Stimulated activated CD4-positive, alpha-beta T cell treated with anti-CD3 and anti-CD28 coated beads, TNF-alpha, amount 100 ng/mL, for 24 hours (primary cell): ENCODE data around the gene TRPM2.

ENCODE experiments used
- DNase-seq, 3 experiments: peaks; one replicate each; pipeline ENCODE4 v3.0.0-alpha.2; 2020; ENCODE audit warnings: low read depth in 3 of 3

Gene TRPM2

DNA sequence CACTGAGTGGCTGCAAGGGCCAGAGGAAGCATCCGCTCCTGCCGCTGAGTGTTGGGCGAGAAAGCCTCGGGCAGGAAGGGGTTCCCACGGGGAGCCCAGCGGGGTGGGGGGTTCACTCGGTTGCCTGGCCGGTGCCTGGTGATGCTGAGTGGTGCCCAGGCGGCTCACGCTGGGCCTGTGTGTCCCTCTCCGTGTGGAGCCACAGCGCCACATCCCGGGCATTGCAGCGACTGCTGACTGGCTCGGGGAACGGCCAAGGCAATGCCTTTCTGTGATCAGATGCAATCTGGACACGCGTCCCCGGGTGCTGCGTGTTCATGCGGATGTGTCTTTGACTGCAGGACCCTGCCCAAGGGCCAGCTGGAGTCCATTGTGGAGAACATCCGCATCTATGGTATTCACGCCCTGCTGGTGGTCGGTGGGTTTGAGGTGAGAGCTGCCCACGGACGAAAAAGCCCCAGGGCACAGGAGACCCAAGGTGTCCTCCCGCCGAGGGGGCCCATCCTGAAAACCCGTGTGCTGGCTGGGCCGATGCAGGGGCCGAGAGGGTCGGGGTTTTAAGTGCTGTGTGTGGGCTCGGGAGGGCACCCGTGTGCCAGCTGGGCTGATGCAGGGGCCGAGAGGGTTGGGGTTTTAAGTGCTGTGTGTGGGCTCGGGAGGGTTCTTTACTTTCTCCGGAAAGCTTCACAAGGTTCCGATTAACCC, 30.6 kb upstream of the TRPM2 start:
- no peak for DNase-seq

DNA sequence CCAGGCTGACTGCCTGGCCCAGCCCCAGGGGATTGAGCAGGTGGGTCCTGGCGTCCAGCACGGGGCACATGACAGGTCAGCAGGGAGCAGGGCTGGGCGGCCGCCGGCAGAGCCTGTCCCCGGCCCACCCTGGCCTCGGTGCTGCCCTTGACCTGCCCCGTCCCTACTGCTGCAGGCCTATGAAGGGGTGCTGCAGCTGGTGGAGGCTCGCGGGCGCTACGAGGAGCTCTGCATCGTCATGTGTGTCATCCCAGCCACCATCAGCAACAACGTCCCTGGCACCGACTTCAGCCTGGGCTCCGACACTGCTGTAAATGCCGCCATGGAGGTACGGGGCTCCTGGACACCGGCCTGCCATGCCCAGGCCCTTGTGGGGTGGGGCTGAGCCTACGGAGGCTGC, 29.8 kb upstream of the TRPM2 start:
- no peak for DNase-seq

DNA sequence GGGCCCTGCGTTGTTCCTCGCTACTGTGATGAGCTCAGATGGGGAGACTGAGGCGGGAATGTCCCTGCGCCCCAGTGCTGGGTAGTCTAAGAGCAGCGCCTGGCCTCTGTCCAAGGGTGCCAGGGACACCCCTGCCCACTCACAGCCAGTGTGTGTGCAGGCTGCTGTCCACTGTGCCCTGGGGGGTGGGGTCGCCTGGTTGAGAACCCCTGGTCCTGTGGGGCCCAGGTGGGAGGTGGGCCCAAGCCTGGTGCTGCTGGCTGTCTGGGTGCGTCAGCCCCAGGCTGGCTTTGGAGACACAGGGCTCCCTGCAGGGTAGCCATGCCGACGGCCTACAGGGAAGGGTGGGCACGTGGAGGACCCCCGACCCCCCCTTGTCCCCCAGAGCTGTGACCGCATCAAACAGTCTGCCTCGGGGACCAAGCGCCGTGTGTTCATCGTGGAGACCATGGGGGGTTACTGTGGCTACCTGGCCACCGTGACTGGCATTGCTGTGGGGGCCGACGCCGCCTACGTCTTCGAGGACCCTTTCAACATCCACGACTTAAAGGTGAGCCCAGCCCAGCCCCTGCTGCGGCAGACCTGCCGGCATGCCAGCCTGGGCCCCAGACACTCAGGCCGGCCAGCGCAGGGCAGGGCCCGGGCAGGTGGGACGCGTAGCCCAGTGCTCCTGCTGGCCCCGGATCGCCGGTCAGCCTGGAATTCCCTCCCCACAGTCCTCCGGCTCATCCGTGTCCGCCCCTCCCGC, 29.1 kb upstream of the TRPM2 start:
- no peak for DNase-seq

DNA sequence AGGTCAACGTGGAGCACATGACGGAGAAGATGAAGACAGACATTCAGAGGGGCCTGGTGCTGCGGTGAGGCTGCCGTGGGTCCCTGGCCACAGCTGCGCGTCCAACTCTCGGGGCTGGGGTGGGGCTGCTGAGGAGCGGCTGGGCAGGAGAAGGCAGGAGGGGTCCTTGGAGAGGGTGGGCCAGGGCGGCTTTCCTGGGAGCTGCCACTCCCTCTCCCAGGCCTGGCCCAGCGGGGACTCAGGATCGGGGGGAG, 28.6 kb upstream of the TRPM2 start:
- DNase-seq = no peak

DNA sequence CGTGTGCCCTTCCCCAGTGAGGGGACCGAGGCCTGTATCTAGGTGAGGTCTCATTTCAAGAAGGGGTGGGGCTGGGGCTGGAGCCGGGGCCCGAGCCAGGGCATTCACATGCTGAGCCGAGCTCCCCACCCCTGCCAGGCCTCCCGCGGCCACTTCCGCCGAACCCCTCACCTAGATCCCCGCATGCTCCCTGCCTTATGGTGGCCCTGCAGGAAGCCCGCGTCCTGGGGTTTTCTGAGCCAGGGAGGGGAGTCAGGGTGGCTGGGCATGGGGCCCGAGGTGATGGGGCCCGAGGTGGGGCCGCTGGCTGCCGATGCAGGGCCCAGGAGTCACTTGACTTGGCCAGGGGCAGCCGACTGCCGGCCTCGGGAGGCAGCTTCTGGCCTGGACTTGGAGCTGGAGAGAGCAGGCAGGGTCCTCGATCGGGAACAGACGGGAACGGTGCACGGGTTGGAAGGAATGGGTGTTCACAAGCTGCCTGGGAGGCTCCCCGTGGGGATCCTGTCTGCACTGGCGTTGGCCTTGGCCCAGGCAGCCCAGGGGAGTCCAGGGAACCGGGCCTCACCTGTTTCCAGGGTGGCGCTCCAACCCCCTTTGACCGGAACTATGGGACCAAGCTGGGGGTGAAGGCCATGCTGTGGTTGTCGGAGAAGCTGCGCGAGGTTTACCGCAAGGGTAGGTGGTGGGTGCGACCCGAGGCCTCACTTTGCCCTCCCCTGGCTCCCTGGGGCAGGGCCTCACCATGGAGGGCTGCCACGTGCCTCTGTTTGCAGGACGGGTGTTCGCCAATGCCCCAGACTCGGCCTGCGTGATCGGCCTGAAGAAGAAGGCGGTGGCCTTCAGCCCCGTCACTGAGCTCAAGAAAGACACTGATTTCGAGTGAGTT, 27.8 kb upstream of the TRPM2 start:
- no peak for DNase-seq

DNA sequence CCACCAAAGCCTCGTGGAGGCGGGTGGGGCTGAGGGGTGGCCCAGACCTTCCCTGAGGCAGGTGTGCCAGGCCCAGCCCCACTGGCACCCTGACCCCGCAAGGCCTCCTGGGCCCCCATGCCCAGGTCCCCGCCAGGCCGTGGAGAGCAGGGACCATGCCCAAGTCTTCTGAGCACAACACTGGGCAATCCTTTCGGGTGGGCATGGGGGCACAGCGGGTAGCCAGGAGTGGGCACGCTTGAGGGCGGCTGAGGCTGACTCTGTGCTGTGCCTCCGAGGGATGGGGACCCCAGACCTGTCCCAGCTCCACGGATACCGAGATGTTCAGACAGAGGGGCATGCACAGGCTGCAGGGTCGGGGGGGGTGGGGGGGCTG, 27.2 kb upstream of the TRPM2 start:
- DNase-seq = no peak

DNA sequence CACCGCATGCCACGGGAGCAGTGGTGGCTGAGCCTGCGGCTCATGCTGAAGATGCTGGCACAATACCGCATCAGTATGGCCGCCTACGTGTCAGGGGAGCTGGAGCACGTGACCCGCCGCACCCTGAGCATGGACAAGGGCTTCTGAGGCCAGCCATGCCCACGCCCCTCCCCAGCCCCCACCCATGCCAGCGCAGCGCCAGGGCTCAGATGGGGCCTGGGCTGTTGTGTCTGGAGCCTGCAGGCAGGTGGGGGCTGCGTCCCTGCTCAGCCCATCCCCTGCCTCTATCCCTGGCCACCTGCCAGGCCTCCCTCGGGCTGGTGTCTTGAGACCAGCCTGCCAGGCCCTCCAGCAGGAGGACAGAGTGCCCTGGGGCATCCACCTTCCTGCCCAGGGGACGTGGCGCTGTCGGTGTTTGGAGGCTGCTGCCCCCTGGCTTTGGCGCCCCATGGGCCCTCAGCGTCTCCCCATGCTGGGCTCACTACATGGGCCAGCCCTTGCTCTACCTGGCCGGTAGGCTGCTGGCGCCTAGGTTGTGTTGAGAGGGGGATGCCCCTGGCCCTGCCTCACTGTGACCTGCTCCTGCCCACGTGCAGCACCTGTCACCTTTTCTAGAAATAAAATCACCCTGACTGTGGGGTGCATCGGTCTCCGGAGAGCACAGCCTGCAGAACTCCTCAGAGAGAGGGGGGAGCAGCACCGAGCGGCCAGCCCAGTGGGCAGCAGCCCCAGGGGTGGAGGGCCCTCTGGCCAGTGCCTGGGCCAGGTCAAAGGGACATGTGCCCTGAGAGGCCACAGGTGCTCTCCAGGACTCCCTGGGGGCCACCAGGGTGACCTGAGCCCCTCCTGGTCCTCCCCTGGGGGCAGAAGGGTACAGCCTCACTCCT, 26.5 kb upstream of the TRPM2 start:
- DNase-seq = no peak

DNA sequence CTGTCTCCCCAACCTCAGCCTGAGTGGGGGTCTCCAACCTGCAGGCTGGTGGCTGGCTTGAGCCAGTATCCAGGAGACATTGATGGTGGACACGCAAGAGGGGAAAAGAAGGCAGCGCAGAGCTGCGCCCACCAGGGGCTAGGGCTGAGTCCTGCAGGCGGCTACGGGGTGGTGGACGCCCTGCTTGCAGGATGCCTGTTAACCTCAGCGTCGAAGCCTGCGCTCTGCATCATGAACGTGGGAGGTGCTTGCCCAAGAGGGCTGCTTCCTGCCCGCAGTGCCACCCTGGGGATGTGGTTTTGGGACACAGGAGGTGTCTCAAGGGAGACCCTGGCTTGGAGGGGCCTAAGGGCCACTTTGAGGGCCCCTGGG, 25.8 kb upstream of the TRPM2 start:
- DNase-seq = no peak

DNA sequence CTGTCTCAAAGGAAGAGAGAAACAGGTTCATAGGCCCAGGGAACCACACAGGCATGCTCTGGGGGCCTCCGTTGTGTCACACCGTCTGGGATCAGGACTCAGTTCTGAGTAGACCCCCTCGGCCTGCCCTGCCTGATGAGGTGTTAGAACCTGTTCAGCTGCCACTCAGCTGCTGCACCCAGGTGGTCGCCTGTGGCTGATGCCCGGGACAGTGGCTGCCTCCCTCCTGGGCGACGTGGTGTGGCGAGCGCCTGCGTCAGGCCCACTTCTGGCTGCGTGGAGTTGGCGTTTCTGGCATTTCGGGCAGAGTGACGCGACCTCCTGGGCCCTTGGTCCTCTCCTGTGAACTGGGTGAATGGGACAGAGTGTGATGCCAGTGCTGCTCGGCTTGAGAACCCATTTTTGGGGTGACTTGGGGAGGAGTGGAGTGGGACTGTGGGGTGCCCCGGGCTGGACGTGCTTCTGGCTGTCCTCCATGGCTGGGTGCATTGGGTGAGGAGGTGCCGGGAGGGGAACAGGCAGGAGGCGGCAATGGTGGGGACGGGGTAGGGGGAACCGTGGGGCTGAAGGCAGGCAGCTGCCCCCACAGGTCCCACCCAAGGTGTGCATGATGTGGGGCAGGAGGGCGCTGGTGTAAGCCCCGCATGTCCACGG, 25.1 kb upstream of the TRPM2 start:
- no peak for DNase-seq

DNA sequence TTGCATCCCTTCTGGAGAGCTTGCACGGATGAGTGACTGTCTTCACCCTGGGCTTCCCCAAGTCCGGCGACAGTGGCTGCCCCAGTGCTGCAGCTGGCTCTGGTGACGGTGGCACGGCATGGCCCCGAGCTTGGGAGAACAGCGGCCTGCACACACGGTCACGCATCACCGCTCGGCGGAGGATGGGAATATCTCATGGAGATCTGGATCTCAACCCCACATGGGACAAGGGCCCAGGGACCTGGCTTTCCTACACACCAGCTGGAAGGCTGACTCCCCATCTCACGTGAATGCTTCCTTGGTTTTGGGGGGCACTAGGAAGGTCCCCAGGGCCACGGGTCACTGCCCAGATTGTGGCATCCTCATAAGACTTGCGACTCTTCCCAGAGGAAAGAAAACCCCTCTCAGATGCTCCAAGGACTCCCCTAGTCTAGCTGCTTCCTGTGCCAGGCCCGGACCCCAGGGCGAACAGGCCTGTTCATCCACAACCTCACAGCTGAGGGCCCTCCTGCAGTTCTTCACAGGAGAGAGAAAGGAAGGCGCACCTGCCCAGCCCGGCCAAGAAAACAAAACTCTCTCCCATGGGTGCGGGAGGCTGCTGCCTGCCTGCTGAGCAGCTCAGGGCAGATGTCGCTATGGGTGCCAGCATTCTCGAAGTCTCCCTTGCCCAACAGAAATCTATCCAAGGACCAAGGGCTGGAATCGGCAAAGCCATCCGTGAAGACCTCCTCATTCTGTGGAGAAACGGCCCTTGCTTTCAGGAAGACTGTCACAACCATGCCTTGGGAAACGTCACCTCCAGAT, 24.1 kb upstream of the TRPM2 start:
- no peak for DNase-seq

DNA sequence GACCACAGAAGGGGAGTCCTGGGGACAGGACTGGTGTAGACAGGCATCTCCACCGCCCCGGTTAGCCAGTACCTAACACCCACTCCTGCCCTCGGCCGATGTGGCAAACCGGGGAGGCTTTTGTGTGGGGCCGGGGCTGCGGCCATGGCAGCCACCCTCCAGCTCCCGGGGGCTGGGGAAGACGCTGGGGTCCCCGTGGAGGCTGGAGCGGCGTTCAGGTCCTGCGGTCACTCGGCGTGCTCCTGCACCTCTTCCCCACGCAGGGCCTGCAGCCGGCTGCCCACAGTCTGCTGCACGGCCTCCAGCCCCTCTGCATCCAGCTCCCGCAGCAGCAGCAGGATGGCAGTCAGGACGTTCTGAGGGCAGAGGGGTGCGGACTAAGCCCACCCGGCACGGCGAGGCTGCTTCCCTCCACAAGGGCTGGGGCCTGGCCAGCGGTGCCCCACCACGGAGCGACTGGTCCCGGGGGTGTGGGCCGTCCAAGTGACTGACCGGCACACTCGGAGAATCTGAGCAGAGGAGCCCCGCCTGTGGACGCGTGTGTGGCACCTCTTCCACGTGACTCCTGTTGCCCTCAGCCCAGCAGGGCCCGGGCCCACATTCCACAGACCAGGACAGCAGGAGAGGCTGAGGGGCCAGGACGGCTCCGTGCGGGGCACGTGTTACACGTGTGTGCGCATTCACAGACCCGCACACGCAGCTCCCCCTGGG, 23.3 kb upstream of the TRPM2 start:
- no peak for DNase-seq

DNA sequence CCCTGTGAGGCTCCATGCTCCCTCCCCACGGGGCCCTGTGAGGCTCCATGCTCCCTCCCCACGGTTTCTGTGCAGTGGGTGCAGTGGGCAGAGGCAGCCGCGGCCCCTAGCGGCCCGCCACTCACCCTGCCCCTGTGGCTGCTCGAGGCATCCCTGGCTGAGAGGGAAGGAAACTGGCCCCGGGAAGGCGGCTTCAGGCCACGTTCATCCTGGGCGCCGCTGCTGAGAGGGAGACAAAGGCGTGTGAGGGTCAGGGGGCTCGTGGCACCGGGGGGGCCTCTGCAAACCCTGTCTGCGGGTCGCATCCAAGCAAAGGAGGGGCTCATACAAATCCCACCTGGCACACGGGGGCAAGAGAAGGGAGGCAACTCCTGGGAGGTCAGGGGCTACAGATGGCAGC, 22.7 kb upstream of the TRPM2 start:
- no peak for DNase-seq

DNA sequence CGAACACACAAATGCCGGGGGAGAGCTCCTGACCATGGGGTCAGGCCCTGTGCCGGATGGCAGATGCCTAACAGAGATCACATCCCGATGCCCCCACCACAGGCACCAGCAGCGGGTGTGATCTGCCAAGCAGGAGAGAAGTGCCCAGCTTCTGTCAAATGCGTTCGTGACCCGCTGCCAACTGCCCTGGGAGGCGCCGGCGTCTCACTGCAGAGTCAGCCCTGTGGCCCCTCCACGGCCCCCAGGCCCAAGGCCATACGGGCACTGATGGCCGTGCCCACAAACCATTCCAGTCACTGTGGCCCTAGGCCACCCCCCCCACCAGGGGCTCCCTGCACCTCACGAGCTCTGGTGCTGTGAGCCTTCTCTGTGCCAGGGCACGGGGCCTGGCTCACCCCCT, 22.2 kb upstream of the TRPM2 start:
- no peak for DNase-seq

DNA sequence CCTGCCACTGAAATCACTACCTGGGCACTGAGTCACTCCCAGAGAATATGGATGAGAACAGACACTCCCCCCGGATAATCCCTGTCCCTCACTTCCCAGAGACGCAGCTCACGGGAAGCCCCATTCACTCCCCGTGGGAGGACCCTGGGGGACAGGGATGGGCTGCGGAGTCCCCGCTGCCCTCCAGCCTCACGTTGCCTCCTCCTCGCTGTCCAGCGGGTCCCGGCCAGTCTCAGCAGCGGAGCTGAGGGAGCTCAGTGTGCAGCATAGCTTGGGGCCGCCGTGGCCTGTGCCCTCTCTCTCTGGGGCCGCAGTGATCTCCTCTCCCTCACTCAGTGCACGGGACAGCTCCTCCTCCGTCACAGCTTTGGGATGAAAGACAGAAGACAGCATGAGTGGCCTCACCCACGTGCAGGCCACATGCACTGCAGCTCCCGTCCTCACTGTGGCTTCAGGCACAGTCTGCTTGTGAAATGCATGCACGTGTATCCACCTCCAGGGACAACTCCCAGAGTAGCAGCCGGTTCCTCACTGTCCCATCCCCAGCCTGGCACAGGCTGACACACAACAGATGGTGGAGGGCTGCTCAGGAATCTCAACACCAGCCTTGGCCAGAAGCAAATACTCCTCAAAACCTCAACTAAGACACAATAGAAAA, 21.6 kb upstream of the TRPM2 start:
- no peak for DNase-seq

DNA sequence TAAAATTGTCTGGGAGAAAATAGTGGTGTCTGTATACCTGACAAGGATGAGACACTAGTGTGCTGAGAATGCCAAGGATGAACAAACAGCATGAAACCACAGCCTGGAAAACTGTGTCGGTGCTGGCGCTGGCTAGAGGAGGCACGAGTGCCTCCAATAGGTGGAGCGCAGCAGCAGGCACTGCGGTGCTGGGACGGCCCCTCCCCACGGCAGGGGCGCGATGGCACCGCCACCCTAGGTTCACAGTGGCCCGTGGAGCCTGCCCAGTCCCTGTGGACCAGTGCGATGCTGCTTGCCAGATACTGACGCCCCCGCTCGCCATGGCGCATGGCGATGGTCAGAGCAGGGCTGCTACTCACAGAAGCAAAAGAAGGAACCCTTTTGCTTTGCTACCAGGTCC, 21.0 kb upstream of the TRPM2 start:
- DNase-seq = no peak

DNA sequence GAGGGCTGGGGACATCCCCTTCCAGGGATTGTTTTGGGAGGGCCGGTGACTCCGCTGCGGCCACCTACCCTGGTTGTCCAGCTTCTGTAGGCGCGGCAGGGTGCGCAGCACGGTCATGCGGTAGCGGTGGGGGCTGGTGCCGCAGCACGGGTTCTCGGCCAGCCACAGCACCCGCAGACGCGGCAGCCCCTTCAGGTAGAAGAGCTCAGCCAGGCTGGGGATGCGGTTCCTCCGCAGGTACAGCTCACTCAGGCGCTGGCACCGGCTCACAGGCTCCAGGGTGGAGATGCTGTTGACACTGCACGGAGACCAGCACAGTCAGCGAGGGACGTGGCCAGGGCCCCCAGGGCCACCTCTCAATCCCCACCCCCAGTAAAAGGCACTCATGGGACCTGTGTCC, 20.5 kb upstream of the TRPM2 start:
- no peak for DNase-seq

DNA sequence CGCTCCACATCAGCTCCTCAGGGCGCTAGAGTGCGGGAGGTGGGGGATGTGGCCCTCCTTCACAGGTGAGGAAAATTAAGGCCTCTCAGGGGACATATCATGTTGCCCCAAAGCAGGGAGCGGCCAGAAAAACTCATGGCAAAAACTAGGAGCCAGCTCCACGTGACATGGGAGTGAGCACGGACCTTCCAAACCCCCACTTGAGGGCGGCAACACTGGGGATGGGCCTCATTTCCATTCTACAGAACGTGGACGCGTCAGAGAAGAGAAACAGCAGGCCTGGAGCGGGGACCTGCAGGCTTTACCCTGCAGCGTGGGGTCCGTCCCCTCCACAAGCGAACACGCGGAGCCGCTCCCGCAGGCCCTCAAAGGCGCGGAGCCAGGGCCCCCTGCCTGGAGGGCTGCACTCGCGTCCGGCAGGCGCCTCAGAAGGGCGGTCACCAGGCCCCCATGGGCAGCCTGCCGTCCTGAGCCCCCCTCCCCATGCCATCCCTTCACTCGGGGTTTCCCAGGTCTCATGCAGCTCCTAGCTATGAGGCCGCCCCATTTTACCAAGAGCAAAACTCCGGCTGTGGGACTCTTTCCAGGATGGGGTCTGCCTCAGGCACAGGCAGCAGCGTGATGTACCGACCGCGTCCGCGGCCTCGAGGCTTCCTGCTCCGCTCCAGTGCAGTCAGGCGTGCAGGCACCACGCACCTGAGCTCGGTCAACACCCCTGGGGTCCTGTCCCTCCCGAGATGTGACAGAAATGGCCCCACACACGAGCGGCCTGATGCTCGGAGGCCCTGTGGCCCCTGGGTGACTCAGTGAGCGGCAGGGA, 19.7 kb upstream of the TRPM2 start:
- DNase-seq = no peak

DNA sequence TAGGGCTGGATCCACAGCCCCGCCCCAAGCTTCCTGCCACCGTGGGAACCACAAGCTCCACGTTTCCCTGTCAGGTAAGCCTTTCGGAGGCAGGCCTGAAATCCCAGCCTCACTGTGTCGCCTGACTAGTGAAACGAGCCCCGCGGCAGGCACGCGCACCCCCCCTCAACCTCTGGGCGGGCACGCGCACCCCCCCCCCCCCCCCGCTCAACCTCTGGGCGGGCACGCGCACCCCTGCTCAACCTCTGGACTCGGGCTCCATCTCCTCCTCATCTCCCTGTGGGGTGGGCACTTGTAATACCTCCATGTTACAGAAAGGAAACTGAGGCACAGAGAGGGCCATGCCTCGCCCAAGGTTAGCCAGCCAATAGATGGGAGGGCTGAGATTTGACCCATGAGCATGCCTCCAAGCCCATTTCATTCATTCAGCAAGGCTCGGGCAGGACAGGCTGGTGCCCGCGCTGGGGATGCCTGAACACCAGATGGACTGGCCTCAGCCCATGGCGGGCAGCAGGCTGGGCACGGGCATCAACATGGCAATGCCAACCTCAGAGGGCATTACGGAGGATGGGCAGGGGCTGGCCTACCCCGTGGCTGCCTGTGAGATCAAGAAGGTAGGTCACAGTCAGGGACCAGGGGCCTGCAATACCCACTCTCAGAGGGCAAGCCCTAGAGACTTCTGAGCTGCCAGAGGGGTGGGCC, 18.9 kb upstream of the TRPM2 start:
- DNase-seq = no peak
